GM08714 (cell line): ENCODE data around the gene CSDE1.
A peak's percentile ranks its signal among the peaks of the same experiment; 100 is the strongest.
"Not testable (repeated sequence)": the region's sequence is repeated elsewhere in the genome, so short reads cannot be mapped to it uniquely, and the experiment has no call there.

Experiments
- H3K4me3 ChIP-seq: fragments of 200-500 bp; sonication (Bioruptor generic); 2 replicates; pipeline ENCODE4 v1.5.1; 2014; ENCODE audit warnings: mild to moderate bottlenecking, low read length, inconsistent platforms
- ZNF274 ChIP-seq: IDR thresholded peaks from 2 replicates; pipeline ENCODE4 v1.6.1; 2012; ENCODE audit warnings: mild to moderate bottlenecking, low read depth, low read length

CSDE1 gene

GRCh38 chr1:114756949-114757454, 782 bp downstream of the CSDE1 start:
- no peak for TF ChIP-seq ZNF274
- H3K4me3 ChIP-seq: peak overlapping the region; percentile 90

- TF ChIP-seq ZNF274: no peak
- H3K4me3 ChIP-seq: peak overlapping the region; percentile 90
Measured at GRCh38 chr1:114756009-114756892, 1.5 kb downstream of the CSDE1 start.

- peak overlapping the region; percentile 90; the same call in 1 of the 2 replicates for H3K4me3 ChIP-seq
- no peak for TF ChIP-seq ZNF274
Measured at GRCh38 chr1:114755006-114755931, 2.5 kb downstream of the CSDE1 start.

GRCh38 chr1:114753702-114754101, 4.1 kb downstream of the CSDE1 start:
- not testable (repeated sequence) for H3K4me3 ChIP-seq

GRCh38 chr1:114753143-114753542, 4.6 kb downstream of the CSDE1 start:
- TF ChIP-seq ZNF274: no peak
- no peak overlapping the region for H3K4me3 ChIP-seq

GRCh38 chr1:114750780-114751179, 7.0 kb downstream of the CSDE1 start:
- TF ChIP-seq ZNF274: no peak
- no peak overlapping the region for H3K4me3 ChIP-seq

- TF ChIP-seq ZNF274: no peak
- no peak overlapping the region for H3K4me3 ChIP-seq
Measured at GRCh38 chr1:114749835-114750234, 7.9 kb downstream of the CSDE1 start.

- H3K4me3 ChIP-seq: no peak overlapping the region
- no peak for TF ChIP-seq ZNF274
Measured at GRCh38 chr1:114746450-114747121, 11.2 kb downstream of the CSDE1 start.

GRCh38 chr1:114745291-114745690, 12.5 kb downstream of the CSDE1 start:
- H3K4me3 ChIP-seq: no peak overlapping the region
- no peak for TF ChIP-seq ZNF274

GRCh38 chr1:114741963-114742746, 15.6 kb downstream of the CSDE1 start:
- no peak for TF ChIP-seq ZNF274
- H3K4me3 ChIP-seq: no peak overlapping the region

- no peak for TF ChIP-seq ZNF274
- H3K4me3 ChIP-seq: no peak overlapping the region
Measured at GRCh38 chr1:114740331-114740730, 17.5 kb downstream of the CSDE1 start.

GRCh38 chr1:114737314-114737849, 20.4 kb downstream of the CSDE1 start:
- H3K4me3 ChIP-seq: no peak overlapping the region
- TF ChIP-seq ZNF274: no peak

GRCh38 chr1:114735479-114735878, 22.3 kb downstream of the CSDE1 start:
- H3K4me3 ChIP-seq: no peak overlapping the region
- TF ChIP-seq ZNF274: no peak
